GM23338 (cell line): Measurements from ENCODE around the gene WFDC12. TPM values are rescaled to one million over a fixed set of nuclear protein-coding genes. Genes with fewer than 3 reads are reported as not detected.

Experiments used
- ATAC-seq: fragments of 200-7000 bp; cut with Tn5 transposase; 3 replicates; pipeline ENCODE4 v1.9.1; 2020
- DNase-seq: peaks from one replicate; pipeline ENCODE4 v3.0.0-alpha.2; 2015; ENCODE audit warnings: low spot score
- H2AFZ ChIP-seq: fragments of 200-600 bp; sonication (generic); 2 replicates; pipeline ENCODE4 v1.8.0; 2016; ENCODE audit warnings: antibody characterized with exemption, mild to moderate bottlenecking, moderate library complexity
- H3F3A ChIP-seq: fragments of 200-600 bp; sonication (generic); replicated peaks from 2 replicates; pipeline ENCODE4 v1.8.0; 2017; ENCODE audit warnings: antibody characterized with exemption, mixed run types, low read depth
- H3K27ac ChIP-seq: fragments of 200-600 bp; sonication (generic); 2 replicates; pipeline ENCODE4 v1.6.1; 2016; ENCODE audit warnings: low read depth
- H3K27me3 ChIP-seq: fragments of 200-600 bp; sonication (generic); 2 replicates; pipeline ENCODE4 v1.8.0; 2016; ENCODE audit warnings: mild to moderate bottlenecking, mixed run types, moderate library complexity; ENCODE audit not compliant: insufficient read depth
- H3K36me3 ChIP-seq: fragments of 200-600 bp; sonication (generic); 2 replicates; pipeline ENCODE4 v1.8.0; 2016; ENCODE audit warnings: mild to moderate bottlenecking; ENCODE audit not compliant: insufficient read depth
- H3K4me1 ChIP-seq: fragments of 200-600 bp; sonication (generic); 2 replicates; pipeline ENCODE4 v1.8.0; 2016; ENCODE audit warnings: mild to moderate bottlenecking, moderate library complexity; ENCODE audit not compliant: insufficient read depth
- H3K4me2 ChIP-seq: fragments of 200-600 bp; sonication (generic); 2 replicates; pipeline ENCODE4 v1.7.1; 2017; ENCODE audit warnings: mixed run types
- H3K4me3 ChIP-seq: fragments of 200-600 bp; sonication (generic); 2 replicates; pipeline ENCODE4 v1.6.1; 2016; ENCODE audit warnings: mixed run types
- H3K79me2 ChIP-seq: fragments of 200-600 bp; sonication (generic); replicated peaks from 2 replicates; pipeline ENCODE4 v1.8.0; 2017; ENCODE audit warnings: mild to moderate bottlenecking; ENCODE audit not compliant: insufficient read depth
- H3K9me2 ChIP-seq: fragments of 200-600 bp; sonication (generic); 2 replicates; pipeline ENCODE4 v1.8.0; 2017; ENCODE audit not compliant: insufficient read depth
- H4K20me1 ChIP-seq: fragments of 200-600 bp; sonication (generic); replicated peaks from 2 replicates; pipeline ENCODE4 v1.8.0; 2017; ENCODE audit warnings: mild to moderate bottlenecking; ENCODE audit not compliant: insufficient read depth
- H3K27ac Mint-ChIP-seq: 2 replicates; pipeline ENCODE4 v1.8.0; 2020; ENCODE audit warnings: inconsistent platforms, mild to moderate bottlenecking, moderate library complexity, mixed read lengths
- H3K27me3 Mint-ChIP-seq: 3 replicates; pipeline ENCODE4 v1.8.0; 2022; ENCODE audit warnings: low read depth, mild to moderate bottlenecking, moderate library complexity, mixed read lengths, inconsistent platforms; ENCODE audit not compliant: insufficient read depth, poor library complexity
- H3K36me3 Mint-ChIP-seq: 3 replicates; pipeline ENCODE4 v1.8.0; 2021; ENCODE audit warnings: low read depth, mild to moderate bottlenecking, inconsistent platforms, moderate library complexity, mixed read lengths
- H3K4me1 Mint-ChIP-seq: 3 replicates; pipeline ENCODE4 v1.8.0; 2020; ENCODE audit warnings: mild to moderate bottlenecking, inconsistent platforms, mixed read lengths
- H3K4me3 Mint-ChIP-seq: 3 replicates; pipeline ENCODE4 v1.8.0; 2021; ENCODE audit warnings: moderate library complexity, mild to moderate bottlenecking, inconsistent platforms, mixed read lengths
- H3K9me3 Mint-ChIP-seq: 3 replicates; pipeline ENCODE4 v1.8.0; 2020; ENCODE audit warnings: moderate library complexity, mild to moderate bottlenecking, inconsistent platforms, mixed read lengths
- CREB1 ChIP-seq: fragments of 250-450 bp; sonication (Bioruptor Pico); IDR thresholded peaks from 2 replicates; pipeline ENCODE4 v1.5.0; 2020; ENCODE audit warnings: low read depth, mild to moderate bottlenecking, moderate library complexity
- CTCF ChIP-seq, 2 experiments: fragments of 200-600 bp in 1 of 2; sonication (generic) in 1 of 2; conservative IDR thresholded peaks; 2 replicates each; pipeline versions ENCODE4 v1.5.1 to v1.6.1; 2016 to 2017; ENCODE audit warnings: antibody characterized with exemption in 2 of 2, low read depth in 2 of 2, mild to moderate bottlenecking in 2 of 2, moderate library complexity in 1 of 2
- ETS1 ChIP-seq: IDR thresholded peaks from 2 replicates; pipeline ENCODE4 v1.6.1; 2016; ENCODE audit warnings: antibody characterized with exemption
- EZH2 ChIP-seq: fragments of 200-600 bp; sonication (generic); IDR thresholded peaks from one replicate; pipeline ENCODE4 v1.8.0; 2017; ENCODE audit warnings: antibody characterized with exemption, mild to moderate bottlenecking, low read depth; ENCODE audit not compliant: unreplicated experiment
- EZH2phosphoT487 ChIP-seq: fragments of 200-600 bp; sonication (generic); IDR thresholded peaks from one replicate; pipeline ENCODE4 v1.8.1; 2018; ENCODE audit warnings: antibody characterized with exemption; ENCODE audit not compliant: unreplicated experiment
- JUNB ChIP-seq: IDR thresholded peaks from one replicate; pipeline ENCODE4 v1.6.1; 2016; ENCODE audit warnings: antibody characterized with exemption; ENCODE audit not compliant: unreplicated experiment
- NANOG ChIP-seq: IDR thresholded peaks from 2 replicates; pipeline ENCODE4 v1.6.1; 2016; ENCODE audit warnings: antibody characterized with exemption, borderline replicate concordance
- POLR2AphosphoS5 ChIP-seq: IDR thresholded peaks from 2 replicates; pipeline ENCODE4 v1.6.1; 2016; ENCODE audit warnings: antibody characterized with exemption, low read depth
- REST ChIP-seq: IDR thresholded peaks from one replicate; pipeline ENCODE4 v1.6.1; 2018; ENCODE audit warnings: antibody characterized with exemption; ENCODE audit not compliant: unreplicated experiment
- STAT1 ChIP-seq: IDR thresholded peaks from one replicate; pipeline ENCODE4 v1.6.1; 2016; ENCODE audit warnings: antibody characterized with exemption; ENCODE audit not compliant: unreplicated experiment
- ZNF114 ChIP-seq: fragments of 250-450 bp; sonication (Bioruptor Pico); IDR thresholded peaks from 2 replicates; pipeline ENCODE4 v1.5.0; 2020; ENCODE audit warnings: mild to moderate bottlenecking, moderate library complexity
- ZNF331 ChIP-seq: fragments of 250-450 bp; sonication (Bioruptor Pico); IDR thresholded peaks from 2 replicates; pipeline ENCODE4 v1.5.0; 2020; ENCODE audit warnings: low read depth, mild to moderate bottlenecking, moderate library complexity
- ZNF462 ChIP-seq: fragments of 250-450 bp; sonication (Bioruptor Pico); IDR thresholded peaks from 2 replicates; pipeline ENCODE4 v1.5.0; 2020; ENCODE audit warnings: mild to moderate bottlenecking, moderate library complexity
- polyA plus RNA-seq: library from polyadenylated mRNA; unstranded; fragments of >200 nt; fragmentation: Nextera tagmentation; extraction: Ambion mirVana; gene quantifications from 2 replicates; pipeline ENCODE4 v1.2.1, GENCODE V29; 2016
- total RNA-seq: library from RNA; depleted of rRNA; stranded (reverse); fragments of >200 nt; shearing (Covaris generic); gene quantifications from 2 replicates; pipeline ENCODE4 v1.2.3, GENCODE V29; 2014

WFDC12 gene
- total and polyA plus RNA-seq, 2 experiments from 2014 or later, result not detected

- Histone ChIP-seq H3K4me2 (no peak overlapping the region), H3K4me1 (peaks cover 5% of the 10 kb centered on the region), H3K36me3 (no peaks in the 10 kb centered on the region), H3F3A (peaks cover 5% of the 10 kb centered on the region; the same call in 1 of the 2 replicates), H3K4me3 (no peak overlapping the region), H3K27ac (no peak overlapping the region), H4K20me1 (no peaks in the 10 kb centered on the region), H3K79me2 (no peaks in the 10 kb centered on the region), H3K9me2 (no peaks in the 10 kb centered on the region), H2AFZ (no peak overlapping the region), H3K27me3 (peaks cover 54% of the 10 kb centered on the region)
- H3K27ac Mint-ChIP-seq, result no peak overlapping the region
- H3K36me3 Mint-ChIP-seq, result peaks cover 3% of the 10 kb centered on the region; the same call in 1 of the 3 replicates
- DNase-seq (no peak), ATAC-seq (no peak)
- peaks cover 42% of the 10 kb centered on the region for H3K27me3 Mint-ChIP-seq
- TF ChIP-seq POLR2AphosphoS5, result no peak
- TF ChIP-seq ZNF331 (CRISPR knock-in tag), result no peak
- no peak for TF ChIP-seq JUNB
- TF ChIP-seq ETS1, result no peak
- no peak for TF ChIP-seq REST
- TF ChIP-seq CTCF (conservative IDR thresholded peaks at IDR 0.05; ENCODE audit: low read depth in 2 of 2), result no peak
- TF ChIP-seq ZNF462 (CRISPR knock-in tag), result no peak
- no peak for TF ChIP-seq ZNF114 (CRISPR knock-in tag)
- TF ChIP-seq EZH2, result no peak
- TF ChIP-seq NANOG, result no peak
- TF ChIP-seq EZH2phosphoT487, result no peak
- no peak for TF ChIP-seq CREB1 (CRISPR knock-in tag)
- TF ChIP-seq STAT1, result no peak
- peaks cover 4% of the 10 kb centered on the region; the same call in 2 of the 3 replicates for H3K9me3 Mint-ChIP-seq
- peaks cover 6% of the 10 kb centered on the region; the same call in 2 of the 3 replicates for H3K4me1 Mint-ChIP-seq
- no peak overlapping the region for H3K4me3 Mint-ChIP-seq
Observed at GRCh38 chr20:45096781-45097180, 27.5 kb downstream of the WFDC12 start.
